Mesenteric fat pad (tissue), 1 donor: Measurements from ENCODE around the gene DNM2. TPM values are rescaled to one million over a fixed set of nuclear protein-coding genes. Genes with fewer than 3 reads are reported as not detected.

Experiments
- DNase-seq: peaks from one replicate; pipeline ENCODE4 v3.0.0-alpha.2; 2020; ENCODE audit warnings: low spot score
- total RNA-seq: library from RNA; stranded (reverse); fragmentation: NEBNext Ultra II Directional; extraction: Animal tissue kit (Norgen Biotek cat#: 25700); gene quantifications from one replicate; pipeline ENCODE4 v1.2.1, GENCODE V29; 2021
- donor health status: DM: yes; HTN: yes; CAD: no.

Gene DNM2
- total RNA-seq, 1 donor from 2014 or later, result 134 TPM

- no peak for DNase-seq
Measured at GRCh38 chr19:10769533-10770491, 51.9 kb downstream of the DNM2 start.

- DNase-seq, result no peak
Measured at GRCh38 chr19:10773969-10774368, 56.1 kb downstream of the DNM2 start.

- no peak for DNase-seq
Measured at GRCh38 chr19:10774893-10775292, 57.0 kb downstream of the DNM2 start.

GRCh38 chr19:10776900-10777650, 59.2 kb downstream of the DNM2 start:
- DNase-seq, result no peak

GRCh38 chr19:10780368-10780767, 62.5 kb downstream of the DNM2 start:
- DNase-seq, result no peak

GRCh38 chr19:10782795-10783194, 64.9 kb downstream of the DNM2 start:
- no peak for DNase-seq

- DNase-seq, result no peak
Measured at GRCh38 chr19:10784257-10784656, 66.4 kb downstream of the DNM2 start.

- DNase-seq, result no peak
Measured at GRCh38 chr19:10788146-10788545, 70.3 kb downstream of the DNM2 start.

GRCh38 chr19:10789866-10790265, 72.0 kb downstream of the DNM2 start:
- no peak for DNase-seq

- no peak for DNase-seq
Measured at GRCh38 chr19:10796653-10797052, 78.8 kb downstream of the DNM2 start.

- DNase-seq, result no peak
Measured at GRCh38 chr19:10797078-10797477, 79.2 kb downstream of the DNM2 start.

GRCh38 chr19:10797541-10798256, 79.8 kb downstream of the DNM2 start:
- no peak for DNase-seq

GRCh38 chr19:10800488-10800887, 82.6 kb downstream of the DNM2 start:
- no peak for DNase-seq

- DNase-seq, result no peak
Measured at GRCh38 chr19:10802479-10802878, 84.6 kb downstream of the DNM2 start.

- no peak for DNase-seq
Measured at GRCh38 chr19:10803252-10803651, 85.4 kb downstream of the DNM2 start.

GRCh38 chr19:10805065-10805757, 87.3 kb downstream of the DNM2 start:
- DNase-seq, result no peak

- no peak for DNase-seq
Measured at GRCh38 chr19:10805758-10806247, 87.9 kb downstream of the DNM2 start.

GRCh38 chr19:10808937-10809649, 91.2 kb downstream of the DNM2 start:
- DNase-seq, result no peak

GRCh38 chr19:10809651-10810285, 91.9 kb downstream of the DNM2 start:
- no peak for DNase-seq
